ENCODE results near the gene PPP2R5B.

DNA sequence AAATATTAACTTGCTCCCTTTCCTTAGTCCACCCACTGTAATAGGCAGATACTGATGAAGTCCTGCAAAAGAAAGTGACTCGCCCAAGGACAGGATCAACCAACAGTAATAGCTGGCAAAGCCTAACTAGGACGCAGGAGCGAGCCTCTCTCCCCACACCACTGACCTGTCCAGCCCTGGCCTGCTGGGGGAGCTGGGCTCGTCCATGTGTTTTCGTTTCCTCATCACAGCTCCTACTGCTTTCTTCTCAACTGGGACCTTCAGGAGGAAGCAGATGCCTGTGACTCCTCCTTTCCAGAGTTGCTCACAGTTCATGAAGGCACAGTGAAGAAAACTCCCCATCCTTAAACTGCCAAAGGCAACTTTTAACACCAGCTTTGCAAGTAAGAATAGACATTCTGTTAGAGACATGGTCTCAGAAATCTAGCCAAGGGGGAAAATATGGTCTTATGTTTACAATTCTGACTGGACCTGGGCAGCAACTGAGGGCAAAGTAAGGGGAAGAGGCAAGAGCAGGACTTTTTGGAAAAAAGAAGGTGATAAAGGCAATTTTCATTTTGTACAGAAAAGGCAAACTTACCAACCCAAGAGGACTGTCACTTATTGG lies 22.8 kb downstream of the PPP2R5B start:
- TF ChIP-seq POLR2AphosphoS5 (IDR thresholded peaks at IDR 0.05; ENCODE audit: borderline replicate concordance, low read depth, low read length) = no peak
- no peak for TF ChIP-seq EZH2 (IDR thresholded peaks at IDR 0.05)
- TF ChIP-seq FOXP2 (optimal IDR thresholded peaks at IDR 0.05; ENCODE audit: control extremely low read depth, extremely low read length, insufficient read depth) = no peak
